ENCODE results near the gene USP38.

GRCh38 chr4:143196323-143196722 lies 11.6 kb downstream of the USP38 start:
- TF ChIP-seq CTCF (IDR thresholded peaks at IDR 0.05; ENCODE audit: poor library complexity) (no peak), EZH2 (IDR thresholded peaks at IDR 0.05; ENCODE audit: borderline replicate concordance) (no peak)

Data from hepatocyte (in vitro differentiated cells).